GM23248 (cell line): Measurements from ENCODE around the gene SGPL1. TPM values are rescaled to one million over a fixed set of nuclear protein-coding genes. Genes with fewer than 3 reads are reported as not detected.

ENCODE experiments used
- DNase-seq: peaks from one replicate; pipeline ENCODE4 v3.0.0-alpha.2; 2015
- H2AFZ ChIP-seq: fragments of 200-600 bp; sonication (generic); 2 replicates; pipeline ENCODE4 v1.6.1; 2016; ENCODE audit warnings: antibody characterized with exemption
- H3F3A ChIP-seq: fragments of 200-600 bp; sonication (generic); 2 replicates; pipeline ENCODE4 v1.6.1; 2016; ENCODE audit warnings: mild to moderate bottlenecking, antibody characterized with exemption, mixed run types; ENCODE audit not compliant: insufficient read depth
- H3K27ac ChIP-seq: fragments of 200-600 bp; sonication (generic); 2 replicates; pipeline ENCODE4 v1.5.1; 2016; ENCODE audit warnings: mild to moderate bottlenecking
- H3K27me3 ChIP-seq: fragments of 200-600 bp; sonication (generic); replicated peaks from 2 replicates; pipeline ENCODE4 v1.6.1; 2016; ENCODE audit warnings: mild to moderate bottlenecking; ENCODE audit not compliant: insufficient read depth
- H3K36me3 ChIP-seq: fragments of 200-600 bp; sonication (generic); 2 replicates; pipeline ENCODE4 v1.6.1; 2016; ENCODE audit warnings: low read depth, mild to moderate bottlenecking
- H3K4me1 ChIP-seq: fragments of 200-600 bp; sonication (generic); 2 replicates; pipeline ENCODE4 v1.6.1; 2016; ENCODE audit warnings: mild to moderate bottlenecking; ENCODE audit not compliant: insufficient read depth
- H3K4me2 ChIP-seq: fragments of 200-600 bp; sonication (generic); one replicate; pipeline ENCODE4 v1.6.1; 2016; ENCODE audit warnings: mild to moderate bottlenecking; ENCODE audit not compliant: unreplicated experiment
- H3K4me3 ChIP-seq: fragments of 200-600 bp; sonication (generic); 2 replicates; pipeline ENCODE4 v1.5.1; 2016; ENCODE audit warnings: mild to moderate bottlenecking
- H3K79me2 ChIP-seq: fragments of 200-600 bp; sonication (generic); 2 replicates; pipeline ENCODE4 v1.6.1; 2016; ENCODE audit warnings: mild to moderate bottlenecking; ENCODE audit not compliant: insufficient read depth
- H3K9ac ChIP-seq: fragments of 200-600 bp; sonication (generic); 2 replicates; pipeline ENCODE4 v1.6.1; 2016; ENCODE audit warnings: mild to moderate bottlenecking
- H3K9me2 ChIP-seq: fragments of 200-600 bp; sonication (generic); 2 replicates; pipeline ENCODE4 v1.6.1; 2016; ENCODE audit warnings: mixed run types, mild to moderate bottlenecking, moderate library complexity; ENCODE audit not compliant: insufficient read depth
- H3K9me3 ChIP-seq: fragments of 200-600 bp; sonication (generic); one replicate; pipeline ENCODE4 v1.6.1; 2017; ENCODE audit warnings: low read depth
- H4K20me1 ChIP-seq: fragments of 200-600 bp; sonication (generic); 2 replicates; pipeline ENCODE4 v1.6.0; 2016; ENCODE audit not compliant: insufficient read depth
- EZH2 ChIP-seq: fragments of 200-600 bp; sonication (generic); IDR thresholded peaks from 2 replicates; pipeline ENCODE4 v1.6.1; 2018; ENCODE audit warnings: antibody characterized with exemption, mild to moderate bottlenecking; ENCODE audit not compliant: insufficient read depth, poor library complexity, severe bottlenecking
- EZH2phosphoT487 ChIP-seq: fragments of 200-600 bp; sonication (generic); IDR thresholded peaks from 2 replicates; pipeline ENCODE4 v1.6.1; 2018; ENCODE audit warnings: antibody characterized with exemption, moderate library complexity, mild to moderate bottlenecking, low read depth; ENCODE audit not compliant: insufficient read depth
- WGBS, 2 experiments: methylation state at CpG; one replicate each; pipeline ENCODE4 v1.1.6; 2015 to 2017; ENCODE audit warnings: low lambda C conversion rate in 2 of 2, low coverage in 1 of 2; ENCODE audit errors: missing lambda C conversion rate in 2 of 2; 5-methylcytosine and 5-hydroxymethylcytosine counted together
- in situ Hi-C: fragments of 300-500 bp; cut with MboI; formaldehyde crosslinking; loops from 2 replicates; pipeline ENCODE4 v1.15.0; 2020
- polyA plus RNA-seq: library from polyadenylated mRNA; unstranded; fragments of >200 nt; fragmentation: Nextera tagmentation; extraction: Ambion mirVana; gene quantifications from 2 replicates; pipeline ENCODE4 v1.2.1, GENCODE V29; 2016
- total RNA-seq: library from RNA; depleted of rRNA; stranded (reverse); fragments of >200 nt; shearing (Covaris generic); gene quantifications from 2 replicates; pipeline ENCODE4 v1.2.3, GENCODE V29; 2014

The SGPL1 gene
- total and polyA plus RNA-seq, 2 experiments from 2014 or later, result 18.2 to 27.5 TPM

DNA sequence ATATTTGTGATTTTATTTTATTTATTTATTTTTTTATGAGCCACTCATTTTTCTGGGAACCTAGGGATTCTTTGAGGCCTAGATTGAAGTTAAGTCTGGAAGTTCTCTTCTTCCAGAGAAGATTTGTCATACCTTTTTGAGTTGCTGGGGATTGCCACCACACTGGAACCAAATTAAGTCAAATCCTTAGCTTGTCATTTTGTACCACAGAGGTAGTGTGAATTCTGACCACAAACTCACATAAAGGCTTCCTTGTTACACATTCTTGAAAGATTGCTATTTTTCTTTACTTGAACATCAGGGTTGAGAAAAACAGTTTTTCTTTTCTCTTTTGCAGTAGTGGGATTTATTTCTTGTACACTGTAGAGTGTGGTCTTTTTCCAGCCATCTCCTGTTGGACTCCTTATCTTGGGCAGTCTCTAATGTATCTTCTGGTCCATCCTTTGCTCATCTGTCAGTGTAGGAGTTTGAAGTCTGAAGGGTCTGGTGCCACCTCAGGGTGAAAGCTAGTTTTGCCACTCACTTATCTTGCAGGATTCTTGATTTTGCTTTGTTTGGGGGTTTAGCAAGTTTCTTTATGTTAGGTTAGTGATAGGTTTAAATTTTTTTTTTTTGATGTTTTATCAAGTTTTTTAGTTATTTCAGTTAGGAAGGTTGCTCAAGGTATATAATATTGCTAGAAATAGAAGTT is 47.9 kb downstream of the SGPL1 start:
- DNase-seq, result no peak
- peaks cover 29% of the 10 kb centered on the region for H3K36me3 ChIP-seq
- no peaks in the 10 kb centered on the region for H3K4me1 ChIP-seq
- no peak overlapping the region for H3K4me2 ChIP-seq
- H3K9me3 ChIP-seq, result no peaks in the 10 kb centered on the region
- no peaks in the 10 kb centered on the region for H3F3A ChIP-seq
- no peak overlapping the region for H3K9ac ChIP-seq
- H2AFZ ChIP-seq, result no peak overlapping the region
- no peaks in the 10 kb centered on the region for H4K20me1 ChIP-seq
- H3K27me3 ChIP-seq, result no peaks in the 10 kb centered on the region
- no peaks in the 10 kb centered on the region for H3K9me2 ChIP-seq
- H3K79me2 ChIP-seq, result no peaks in the 10 kb centered on the region
- H3K27ac ChIP-seq, result no peak overlapping the region
- no peak overlapping the region for H3K4me3 ChIP-seq
- no peak for TF ChIP-seq EZH2
- TF ChIP-seq EZH2phosphoT487, result no peak
- in situ Hi-C loops, result no loop called here

DNA sequence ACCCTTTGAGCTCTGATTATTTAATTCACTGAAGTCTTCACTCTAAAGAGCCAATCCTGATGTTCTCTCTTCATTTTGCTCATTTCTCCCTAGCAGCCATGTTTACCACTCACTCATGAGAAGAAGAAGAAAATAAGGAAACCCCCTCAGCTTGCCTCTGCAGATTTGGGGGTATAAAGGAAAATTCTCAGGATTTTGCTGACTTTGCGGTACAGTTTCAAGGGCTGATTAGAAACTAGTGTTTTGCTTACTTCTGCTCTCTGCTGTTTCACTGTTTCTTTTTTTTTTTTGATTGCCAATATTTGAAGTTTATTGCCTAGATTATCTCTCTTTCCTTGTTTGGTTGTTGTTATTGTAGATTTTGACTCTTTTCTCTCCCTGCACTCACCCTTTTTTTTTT is 49.2 kb downstream of the SGPL1 start:
- no peaks in the 10 kb centered on the region for H3K79me2 ChIP-seq
- no peaks in the 10 kb centered on the region for H3K9me3 ChIP-seq
- no peak overlapping the region for H3K4me3 ChIP-seq
- TF ChIP-seq EZH2phosphoT487, result no peak
- no peak overlapping the region for H2AFZ ChIP-seq
- no peaks in the 10 kb centered on the region for H4K20me1 ChIP-seq
- no peaks in the 10 kb centered on the region for H3F3A ChIP-seq
- WGBS, 2 experiments, result 100% methylated on average over 1 of the region's 1 CpG
- no peak overlapping the region for H3K27ac ChIP-seq
- no peaks in the 10 kb centered on the region for H3K9me2 ChIP-seq
- in situ Hi-C loops, result no loop called here
- no peak overlapping the region for H3K4me2 ChIP-seq
- H3K36me3 ChIP-seq, result peaks cover 18% of the 10 kb centered on the region
- no peaks in the 10 kb centered on the region for H3K27me3 ChIP-seq
- DNase-seq, result no peak
- no peak overlapping the region for H3K9ac ChIP-seq
- no peaks in the 10 kb centered on the region for H3K4me1 ChIP-seq

DNA sequence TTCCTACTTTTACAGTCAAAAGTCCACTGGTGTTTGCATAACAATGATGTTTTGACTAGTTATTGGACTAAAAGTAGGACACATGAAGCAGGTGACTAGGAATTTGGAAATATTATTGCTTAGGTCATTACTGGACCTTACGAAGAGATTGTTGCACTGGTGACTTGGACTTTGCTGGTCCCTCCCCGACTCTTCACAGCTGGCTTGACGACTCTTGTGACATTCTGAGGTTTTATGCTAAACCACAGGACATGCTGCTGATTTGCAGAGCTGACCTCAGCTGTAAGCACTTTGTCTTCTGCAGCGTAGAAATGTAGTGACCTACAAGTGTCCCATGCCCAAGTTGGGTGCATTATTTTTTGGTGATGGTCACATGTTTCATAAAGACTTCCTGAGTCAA is 50.7 kb downstream of the SGPL1 start:
- Histone ChIP-seq H3K27me3 (no peaks in the 10 kb centered on the region), H3K4me2 (no peak overlapping the region), H3K79me2 (no peaks in the 10 kb centered on the region), H3K9me2 (no peaks in the 10 kb centered on the region), H3K27ac (no peak overlapping the region), H3K4me1 (no peaks in the 10 kb centered on the region), H3K9me3 (no peaks in the 10 kb centered on the region), H3K4me3 (no peak overlapping the region), H3K36me3 (peaks cover 7% of the 10 kb centered on the region), H2AFZ (no peak overlapping the region), H4K20me1 (no peaks in the 10 kb centered on the region), H3F3A (no peaks in the 10 kb centered on the region), H3K9ac (no peak overlapping the region)
- no peak for TF ChIP-seq EZH2
- no peak for TF ChIP-seq EZH2phosphoT487
- DNase-seq, result no peak
- WGBS, 2 experiments, result 85 to 86% methylated on average over 4 of the region's 4 CpGs
- in situ Hi-C loops, result no loop called here

DNA sequence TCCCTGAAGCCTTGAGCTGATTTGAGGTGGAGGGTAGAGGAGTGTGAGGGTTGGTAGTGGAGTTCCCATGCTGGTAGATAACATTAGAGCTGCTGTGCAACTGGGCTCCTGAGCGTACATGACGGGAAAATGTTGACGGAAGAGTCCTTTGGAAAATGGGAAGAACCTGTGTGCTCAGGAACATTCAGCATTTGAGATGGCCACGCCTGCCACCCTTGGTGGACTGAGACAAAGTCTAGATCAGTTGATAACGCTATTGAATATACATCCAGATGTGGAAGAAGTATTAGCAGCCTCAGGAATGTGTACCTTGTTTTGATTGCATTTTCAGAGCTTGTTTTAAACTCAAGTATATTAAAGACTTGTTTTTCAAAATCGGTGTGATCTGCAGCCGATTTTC is 56.5 kb downstream of the SGPL1 start:
- Histone ChIP-seq H3K9me3 (no peaks in the 10 kb centered on the region), H3K4me3 (no peak overlapping the region), H3K79me2 (no peaks in the 10 kb centered on the region), H3K9ac (no peak overlapping the region), H3K27me3 (no peaks in the 10 kb centered on the region), H3K4me2 (no peak overlapping the region), H2AFZ (no peak overlapping the region), H3F3A (no peaks in the 10 kb centered on the region), H3K36me3 (peaks cover 30% of the 10 kb centered on the region), H4K20me1 (no peaks in the 10 kb centered on the region), H3K9me2 (no peaks in the 10 kb centered on the region), H3K4me1 (no peaks in the 10 kb centered on the region), H3K27ac (no peak overlapping the region)
- 82 to 84% methylated on average over 7 of the region's 7 CpGs for WGBS, 2 experiments
- in situ Hi-C loops, result no loop called here
- TF ChIP-seq EZH2 (no peak), EZH2phosphoT487 (no peak)
- no peak for DNase-seq

DNA sequence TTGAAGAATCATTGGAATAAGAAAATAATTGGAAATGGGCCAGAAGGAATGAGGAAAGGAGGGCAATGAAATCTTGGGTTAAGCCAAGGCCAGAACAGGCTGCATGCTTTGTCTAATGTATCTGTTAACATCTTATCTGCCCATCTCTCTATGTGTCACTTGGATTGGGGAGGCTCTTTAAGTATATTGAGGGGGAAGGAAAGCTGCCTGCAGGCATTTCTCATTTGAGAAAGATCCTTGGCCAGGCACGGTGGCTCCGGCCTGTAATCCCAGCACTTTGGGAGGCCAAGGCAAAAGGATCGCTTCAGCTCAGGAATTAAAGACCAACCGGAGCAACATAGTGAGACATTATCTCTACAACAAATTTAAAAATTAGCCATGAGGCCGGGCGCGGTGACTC is 58.3 kb downstream of the SGPL1 start:
- peaks cover 33% of the 10 kb centered on the region for H3K36me3 ChIP-seq
- no peaks in the 10 kb centered on the region for H3K9me2 ChIP-seq
- WGBS, 2 experiments, result 88 to 92% methylated on average over 7 of the region's 7 CpGs
- no peaks in the 10 kb centered on the region for H3K79me2 ChIP-seq
- H3K27ac ChIP-seq, result no peak overlapping the region
- H3K9me3 ChIP-seq, result no peaks in the 10 kb centered on the region
- H3K4me3 ChIP-seq, result no peak overlapping the region
- no peaks in the 10 kb centered on the region for H3K4me1 ChIP-seq
- no peak overlapping the region for H3K4me2 ChIP-seq
- peaks cover 6% of the 10 kb centered on the region; the same call in 1 of the 2 replicates for H3F3A ChIP-seq
- in situ Hi-C loops, result no loop called here
- H2AFZ ChIP-seq, result no peak overlapping the region
- H3K27me3 ChIP-seq, result no peaks in the 10 kb centered on the region
- TF ChIP-seq EZH2phosphoT487, result no peak
- no peak for TF ChIP-seq EZH2
- no peak for DNase-seq
- no peak overlapping the region for H3K9ac ChIP-seq
- H4K20me1 ChIP-seq, result no peaks in the 10 kb centered on the region
